H9 (cell line): ENCODE measurements around the gene MTFP1. TPM values are rescaled to one million over a fixed set of nuclear protein-coding genes. Genes with fewer than 3 reads are reported as not detected.

Experiments used
- DNase-seq: peaks from one replicate; pipeline ENCODE4 v3.0.0-alpha.2; 2017
- H2AFZ ChIP-seq: one replicate; pipeline ENCODE4 v1.6.1; 2013; ENCODE audit warnings: mild to moderate bottlenecking, low read length, control low read depth, moderate library complexity
- H2AK5ac ChIP-seq: 2 replicates; pipeline ENCODE4 v1.6.1; 2013; ENCODE audit warnings: low read length, control low read depth, mixed read lengths; ENCODE audit not compliant: insufficient read length
- H2BK120ac ChIP-seq: one replicate; pipeline ENCODE4 v1.6.1; 2013; ENCODE audit warnings: low read depth, mild to moderate bottlenecking, low read length, control low read depth, inconsistent platforms; ENCODE audit not compliant: poor library complexity, severe bottlenecking
- H2BK12ac ChIP-seq: 2 replicates; pipeline ENCODE4 v1.6.1; 2013; ENCODE audit warnings: low read length, control low read depth, mixed read lengths, low read depth; ENCODE audit not compliant: insufficient read length
- H2BK15ac ChIP-seq: 2 replicates; pipeline ENCODE4 v1.6.1; 2013; ENCODE audit warnings: low read depth, low read length, control low read depth
- H2BK20ac ChIP-seq: one replicate; pipeline ENCODE4 v1.6.1; 2013; ENCODE audit warnings: low read depth, mild to moderate bottlenecking, low read length, control low read depth, inconsistent platforms; ENCODE audit not compliant: poor library complexity, severe bottlenecking
- H2BK5ac ChIP-seq: 2 replicates; pipeline ENCODE4 v1.6.1; 2013; ENCODE audit warnings: low read length, control low read depth, mixed read lengths; ENCODE audit not compliant: insufficient read length
- H3K14ac ChIP-seq: 2 replicates; pipeline ENCODE4 v1.6.1; 2013; ENCODE audit warnings: low read length, control low read depth; ENCODE audit not compliant: insufficient read depth
- H3K18ac ChIP-seq: 2 replicates; pipeline ENCODE4 v1.6.1; 2013; ENCODE audit warnings: low read depth, mild to moderate bottlenecking, mixed read lengths, low read length, control low read depth; ENCODE audit not compliant: insufficient read length
- H3K23ac ChIP-seq: 2 replicates; pipeline ENCODE4 v1.6.1; 2013; ENCODE audit warnings: low read length, control low read depth, mixed read lengths, low read depth; ENCODE audit not compliant: insufficient read length
- H3K23me2 ChIP-seq: 2 replicates; pipeline ENCODE4 v1.6.1; 2013; ENCODE audit warnings: low read depth, mild to moderate bottlenecking, mixed read lengths, low read length, control low read depth; ENCODE audit not compliant: insufficient read length, poor library complexity, severe bottlenecking
- H3K27ac ChIP-seq: 2 replicates; pipeline ENCODE4 v1.5.1; 2013; ENCODE audit warnings: low read length, control low read depth, mixed read lengths, low read depth; ENCODE audit not compliant: insufficient read length
- H3K27me3 ChIP-seq: 2 replicates; pipeline ENCODE4 v1.6.1; 2013; ENCODE audit warnings: low read length, control low read depth, inconsistent platforms; ENCODE audit not compliant: insufficient read depth
- H3K4ac ChIP-seq: 2 replicates; pipeline ENCODE4 v1.6.1; 2013; ENCODE audit warnings: low read depth, mild to moderate bottlenecking, control low read depth, inconsistent platforms, low read length, moderate library complexity
- H3K4me1 ChIP-seq: 2 replicates; pipeline ENCODE4 v1.6.1; 2013; ENCODE audit warnings: low read length, control low read depth, inconsistent platforms; ENCODE audit not compliant: insufficient read depth
- H3K4me2 ChIP-seq: 2 replicates; pipeline ENCODE4 v1.6.1; 2013; ENCODE audit warnings: low read length, control low read depth, mixed read lengths; ENCODE audit not compliant: insufficient read length, insufficient read depth
- H3K56ac ChIP-seq: 2 replicates; pipeline ENCODE4 v1.6.1; 2013; ENCODE audit warnings: low read depth, mild to moderate bottlenecking, mixed read lengths, low read length, control low read depth; ENCODE audit not compliant: insufficient read length
- H3K79me1 ChIP-seq: 2 replicates; pipeline ENCODE4 v1.6.1; 2013; ENCODE audit warnings: low read depth, mild to moderate bottlenecking, moderate library complexity, low read length, control low read depth, inconsistent platforms; ENCODE audit not compliant: insufficient read depth, poor library complexity, severe bottlenecking
- H3K79me2 ChIP-seq: 2 replicates; pipeline ENCODE4 v1.6.1; 2013; ENCODE audit warnings: low read length, control low read depth, inconsistent platforms; ENCODE audit not compliant: insufficient read depth
- H3K9ac ChIP-seq: 2 replicates; pipeline ENCODE4 v1.6.1; 2013; ENCODE audit warnings: low read length, control low read depth, mixed read lengths; ENCODE audit not compliant: insufficient read length; ENCODE audit errors: extremely low read depth
- H3K9me3 ChIP-seq: one replicate; pipeline ENCODE4 v1.6.1; 2013; ENCODE audit warnings: low read depth, low read length, inconsistent platforms; ENCODE audit not compliant: control insufficient read depth
- H3T11ph ChIP-seq: one replicate; pipeline ENCODE4 v1.6.1; 2013; ENCODE audit warnings: mild to moderate bottlenecking, low read length, control low read depth, inconsistent platforms
- H4K20me1 ChIP-seq: one replicate; pipeline ENCODE4 v1.6.1; 2013; ENCODE audit not compliant: control insufficient read depth, insufficient read length, insufficient read depth
- H4K5ac ChIP-seq: 2 replicates; pipeline ENCODE4 v1.6.1; 2013; ENCODE audit warnings: low read depth, mild to moderate bottlenecking, mixed read lengths, low read length, control low read depth; ENCODE audit not compliant: insufficient read length
- H4K8ac ChIP-seq: replicated peaks from 2 replicates; pipeline ENCODE4 v1.6.1; 2013; ENCODE audit warnings: low read length, control low read depth, mixed read lengths, low read depth; ENCODE audit not compliant: insufficient read length
- H4K91ac ChIP-seq: 2 replicates; pipeline ENCODE4 v1.6.1; 2013; ENCODE audit warnings: low read depth, mild to moderate bottlenecking, moderate library complexity, mixed read lengths, low read length, control low read depth; ENCODE audit not compliant: insufficient read length
- H3K27ac Mint-ChIP-seq, 3 experiments: 2 replicates in 2 of 3; 3 replicates in 1 of 3; pipeline ENCODE4 v1.8.0; 2020 to 2021; ENCODE audit warnings: mixed read lengths in 3 of 3, mild to moderate bottlenecking in 1 of 3, moderate library complexity in 1 of 3
- H3K27me3 Mint-ChIP-seq: 2 replicates; pipeline ENCODE4 v1.8.0; 2021; ENCODE audit warnings: low read depth, mild to moderate bottlenecking, moderate library complexity, mixed read lengths
- H3K36me3 Mint-ChIP-seq, 3 experiments: 2 replicates in 2 of 3; 3 replicates in 1 of 3; pipeline ENCODE4 v1.8.0; 2020 to 2021; ENCODE audit warnings: low read depth in 3 of 3, mixed read lengths in 3 of 3; ENCODE audit not compliant: insufficient read depth in 1 of 3
- H3K4me1 Mint-ChIP-seq, 2 experiments: 2 replicates each; pipeline ENCODE4 v1.8.0; 2020; ENCODE audit warnings: mixed read lengths in 2 of 2
- H3K4me3 Mint-ChIP-seq, 2 experiments: 2 replicates in 1 of 2; 3 replicates in 1 of 2; pipeline ENCODE4 v1.8.0; 2020 to 2021; ENCODE audit warnings: mild to moderate bottlenecking in 2 of 2, mixed read lengths in 2 of 2, moderate library complexity in 1 of 2
- H3K9me3 Mint-ChIP-seq, 2 experiments: 2 replicates in 1 of 2; 3 replicates in 1 of 2; pipeline ENCODE4 v1.8.0; 2020; ENCODE audit warnings: mild to moderate bottlenecking in 2 of 2, mixed read lengths in 2 of 2, moderate library complexity in 1 of 2
- CTCF ChIP-seq: fragments of 200-600 bp; sonication (generic); conservative IDR thresholded peaks from 3 replicates; pipeline ENCODE4 v1.8.0; 2021; ENCODE audit warnings: antibody characterized with exemption, mild to moderate bottlenecking
- WGBS: extraction: QIAGEN DNeasy Blood & Tissue Kit; methylation state at CpG from one replicate; pipeline ENCODE4 v1.1.7; 2013; ENCODE audit warnings: missing lambda C conversion rate, low lambda C conversion rate, mixed read lengths; ENCODE audit not compliant: insufficient read length; ENCODE audit errors: extremely low coverage; 5-methylcytosine and 5-hydroxymethylcytosine counted together
- total RNA-seq: library from RNA; stranded (reverse); gene quantifications from 2 replicates; pipeline ENCODE4 v1.2.1, GENCODE V29; 2021

The MTFP1 gene
- total RNA-seq, 1 experiment from 2014 or later: 46.8 TPM

GRCh38 chr22:30435674-30436126, 10.1 kb downstream of the MTFP1 start:
- H3K27ac Mint-ChIP-seq: no peak overlapping the region
- WGBS: no CpG with 5 or more reads among the region's 6 CpGs
- H2BK20ac ChIP-seq: no peak overlapping the region
- H2BK12ac ChIP-seq: no peak overlapping the region
- H3K4me1 ChIP-seq: no peaks in the 10 kb centered on the region
- no peak overlapping the region for H3K4ac ChIP-seq
- no peak overlapping the region for H4K8ac ChIP-seq
- no peak overlapping the region for H3K23ac ChIP-seq
- no peak overlapping the region for H3K9ac ChIP-seq
- no peak overlapping the region for H2AFZ ChIP-seq
- no peak overlapping the region for H2AK5ac ChIP-seq
- no peak overlapping the region for H3T11ph ChIP-seq
- H3K4me3 Mint-ChIP-seq: no peak overlapping the region
- H3K36me3 Mint-ChIP-seq: peaks cover 0 to 3% (median 0%) of the 10 kb centered on the region in 3 experiments; a peak in 1 of 7 replicates
- no peaks in the 10 kb centered on the region for H3K23me2 ChIP-seq
- H2BK5ac ChIP-seq: no peak overlapping the region
- no peak overlapping the region for H3K18ac ChIP-seq
- no peaks in the 10 kb centered on the region for H4K20me1 ChIP-seq
- no peak overlapping the region for H4K5ac ChIP-seq
- H3K4me2 ChIP-seq: no peak overlapping the region
- no peak for DNase-seq
- H3K27me3 Mint-ChIP-seq: peaks cover 6% of the 10 kb centered on the region
- no peak overlapping the region for H4K91ac ChIP-seq
- H3K79me2 ChIP-seq: no peaks in the 10 kb centered on the region
- H3K14ac ChIP-seq: no peak overlapping the region
- H3K56ac ChIP-seq: no peak overlapping the region
- TF ChIP-seq CTCF: peak; percentile 15; the same call in 1 of the 3 replicates
- H3K79me1 ChIP-seq: no peaks in the 10 kb centered on the region
- no peaks in the 10 kb centered on the region; a peak in 1 of 5 replicates for H3K9me3 Mint-ChIP-seq
- no peaks in the 10 kb centered on the region for H3K27me3 ChIP-seq
- H2BK15ac ChIP-seq: no peak overlapping the region
- no peak overlapping the region for H2BK120ac ChIP-seq
- no peaks in the 10 kb centered on the region for H3K9me3 ChIP-seq
- H3K27ac ChIP-seq: no peak overlapping the region
- peaks cover 6 to 12% of the 10 kb centered on the region in 2 experiments; a peak in 3 of 4 replicates for H3K4me1 Mint-ChIP-seq
